Activated CD4-positive, CD25-positive, alpha-beta regulatory T cell treated with anti-CD3 and anti-CD28 coated beads, Interleukin-2, amount 50 U/mL, for 72 hours (primary cell): ENCODE measurements around the gene SLC24A4.

Experiments used
- DNase-seq: peaks from one replicate; pipeline ENCODE4 v3.0.0; 2021

SLC24A4 gene, protein sequence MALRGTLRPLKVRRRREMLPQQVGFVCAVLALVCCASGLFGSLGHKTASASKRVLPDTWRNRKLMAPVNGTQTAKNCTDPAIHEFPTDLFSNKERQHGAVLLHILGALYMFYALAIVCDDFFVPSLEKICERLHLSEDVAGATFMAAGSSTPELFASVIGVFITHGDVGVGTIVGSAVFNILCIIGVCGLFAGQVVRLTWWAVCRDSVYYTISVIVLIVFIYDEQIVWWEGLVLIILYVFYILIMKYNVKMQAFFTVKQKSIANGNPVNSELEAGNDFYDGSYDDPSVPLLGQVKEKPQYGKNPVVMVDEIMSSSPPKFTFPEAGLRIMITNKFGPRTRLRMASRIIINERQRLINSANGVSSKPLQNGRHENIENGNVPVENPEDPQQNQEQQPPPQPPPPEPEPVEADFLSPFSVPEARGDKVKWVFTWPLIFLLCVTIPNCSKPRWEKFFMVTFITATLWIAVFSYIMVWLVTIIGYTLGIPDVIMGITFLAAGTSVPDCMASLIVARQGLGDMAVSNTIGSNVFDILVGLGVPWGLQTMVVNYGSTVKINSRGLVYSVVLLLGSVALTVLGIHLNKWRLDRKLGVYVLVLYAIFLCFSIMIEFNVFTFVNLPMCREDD

DNA sequence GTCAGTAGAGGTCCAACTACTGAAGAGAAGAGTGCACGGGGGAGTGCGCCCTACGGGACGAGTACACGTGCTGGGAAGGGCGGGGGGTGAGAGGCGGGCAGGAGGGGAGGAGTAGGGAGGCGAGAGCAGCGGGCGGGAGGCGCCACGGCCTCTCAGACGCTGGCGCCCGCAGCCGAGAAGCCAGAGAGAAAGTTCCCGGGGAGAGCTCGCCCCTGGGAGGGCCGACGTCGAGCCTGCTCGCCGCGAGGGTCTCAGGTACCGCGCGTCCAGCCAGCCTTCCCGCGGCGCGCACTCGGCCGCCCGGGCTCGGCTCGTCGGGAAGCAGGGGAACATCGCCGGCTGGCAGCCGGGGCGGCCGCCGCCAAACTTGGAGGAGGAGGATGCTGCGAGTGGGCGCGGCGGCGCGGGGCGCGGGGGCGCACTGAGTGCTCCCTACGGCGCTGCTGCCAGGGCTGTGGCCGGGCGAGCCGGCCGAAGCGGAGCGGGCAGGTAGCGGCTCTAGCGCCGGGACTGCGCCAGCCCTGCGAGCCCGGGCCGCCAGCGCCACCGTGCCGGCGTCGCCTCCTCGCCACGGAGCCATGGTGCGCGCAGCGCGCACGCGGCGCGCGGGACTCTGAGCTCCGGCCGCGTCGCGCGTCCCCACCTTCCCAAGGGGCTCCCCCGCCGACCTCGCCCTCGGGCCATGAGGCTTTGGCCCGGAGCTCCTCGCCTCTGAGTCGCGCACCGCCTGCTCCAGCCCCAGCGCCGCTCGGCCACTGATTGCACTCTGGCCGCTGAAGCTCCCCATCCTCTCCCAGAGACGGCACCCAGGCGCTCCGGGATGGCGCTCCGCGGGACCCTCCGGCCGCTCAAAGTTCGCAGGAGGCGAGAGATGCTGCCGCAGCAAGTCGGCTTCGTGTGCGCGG, at the start of gene SLC24A4:
TSS of gene SLC24A4 (plus strand) at position 155 of the 905 bp plus-strand sequence. CDS start at position 821, 666 bp downstream.
- DNase-seq, result no peak

DNA sequence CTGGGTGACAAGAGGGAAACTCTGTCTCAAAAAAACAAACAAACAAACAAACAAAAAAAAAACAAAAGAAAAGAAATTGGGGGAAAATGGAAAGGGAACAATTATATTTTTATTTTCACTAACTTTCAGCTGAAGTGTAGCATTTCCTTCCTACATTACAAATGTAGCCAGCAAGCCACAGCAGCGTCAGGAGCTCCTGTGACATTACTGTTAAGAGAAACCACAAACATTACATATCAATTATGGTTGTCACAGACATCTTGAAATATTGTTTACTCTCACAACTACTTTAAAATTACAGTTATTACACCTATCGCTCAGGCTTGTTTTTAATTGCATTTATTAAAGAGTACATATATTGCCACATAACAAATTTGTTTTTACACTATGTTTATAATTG, 49.8 kb upstream of the SLC24A4 start:
- DNase-seq, result no peak

DNA sequence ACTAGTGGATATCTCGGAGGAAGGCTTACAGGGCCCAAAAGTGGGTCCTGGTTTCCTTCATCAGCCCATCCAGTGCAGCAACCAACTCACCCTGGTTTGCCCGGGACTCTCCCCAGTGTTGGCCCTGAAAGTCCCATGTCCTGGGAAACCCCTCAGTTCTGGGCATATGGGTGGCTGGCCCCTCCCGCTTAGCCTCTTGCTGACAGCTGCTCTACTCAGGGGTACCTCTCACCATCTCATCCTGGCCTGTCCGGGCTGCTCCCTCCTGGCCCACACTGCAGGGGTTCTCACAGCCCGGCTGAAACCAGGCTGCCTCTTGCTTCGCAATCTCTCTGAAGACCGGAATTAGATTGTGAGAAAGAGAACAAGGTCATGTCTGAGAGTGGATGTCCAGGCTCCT, 48.9 kb upstream of the SLC24A4 start:
- DNase-seq, result no peak

DNA sequence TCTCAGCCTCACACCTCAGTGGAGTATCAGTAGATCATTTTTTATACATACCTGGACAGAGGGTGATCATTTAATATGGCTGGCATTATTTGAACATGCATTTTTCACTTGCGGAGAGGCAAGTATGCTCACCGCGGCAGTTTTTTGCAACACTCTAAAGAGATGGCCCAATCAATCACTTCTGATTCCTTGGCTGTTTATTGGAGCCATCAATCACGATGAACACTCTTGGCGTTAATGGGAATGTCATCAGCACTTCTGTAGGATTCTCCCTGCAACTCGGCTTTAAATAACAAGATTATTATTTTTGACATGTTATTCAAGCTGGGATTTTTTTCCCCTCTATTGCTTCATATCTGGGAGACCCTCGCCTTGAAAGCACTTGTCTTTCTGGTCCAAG, 46.9 kb upstream of the SLC24A4 start:
- DNase-seq, result no peak

DNA sequence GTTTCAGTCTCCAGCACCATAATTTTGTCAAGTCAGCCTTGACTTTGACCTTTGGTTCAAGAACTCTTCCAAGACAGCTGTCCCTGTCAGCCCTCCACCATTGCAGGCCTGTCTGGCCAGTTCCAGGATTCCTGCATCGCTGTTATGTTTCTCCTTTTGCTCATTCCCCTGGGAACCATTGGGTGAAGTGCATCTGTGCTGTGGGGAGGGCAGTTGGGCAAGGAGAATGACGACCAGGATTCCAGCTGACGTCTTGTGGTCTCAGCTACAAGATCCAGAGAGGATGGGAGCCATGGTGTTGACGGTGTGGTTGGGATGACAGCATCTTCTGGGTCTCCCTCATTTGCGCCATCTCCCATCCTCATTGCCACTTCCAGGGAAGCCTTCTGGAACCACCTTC, 45.9 kb upstream of the SLC24A4 start:
- DNase-seq, result no peak

DNA sequence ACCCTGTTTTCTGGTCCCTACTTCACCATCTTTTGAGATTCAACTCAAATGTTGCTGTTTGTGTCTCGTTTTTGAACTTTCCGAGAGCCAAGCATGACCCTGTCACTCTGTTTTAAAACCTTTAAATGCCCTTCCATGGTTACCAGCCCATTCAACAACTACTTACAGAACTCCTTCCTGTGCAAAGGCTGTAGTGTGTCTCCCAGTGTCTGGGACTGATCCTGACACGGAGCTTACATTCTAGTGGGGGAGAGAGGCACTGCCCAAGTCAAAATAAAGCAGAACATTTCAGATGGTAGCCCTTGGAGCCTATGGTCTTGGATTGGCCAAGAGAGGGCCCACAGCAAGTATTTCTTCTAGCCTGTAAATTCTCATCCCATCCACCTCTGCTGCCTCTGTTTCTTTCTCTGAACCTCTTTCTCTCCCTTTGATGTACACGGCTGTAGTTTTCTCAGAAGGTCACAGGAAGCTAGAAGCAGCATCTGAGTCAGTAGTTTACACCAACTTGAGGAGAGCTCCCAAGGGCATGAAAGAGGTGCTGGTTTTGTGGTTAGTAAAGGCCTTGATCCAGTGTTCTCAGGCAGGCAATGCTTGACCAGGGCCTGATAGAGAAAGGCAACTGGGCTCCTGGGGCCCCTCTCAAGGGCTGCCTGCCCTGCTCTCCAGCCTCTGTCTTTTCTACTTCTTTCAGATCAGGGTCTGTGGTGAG, 42.3 kb upstream of the SLC24A4 start:
- DNase-seq, result no peak

DNA sequence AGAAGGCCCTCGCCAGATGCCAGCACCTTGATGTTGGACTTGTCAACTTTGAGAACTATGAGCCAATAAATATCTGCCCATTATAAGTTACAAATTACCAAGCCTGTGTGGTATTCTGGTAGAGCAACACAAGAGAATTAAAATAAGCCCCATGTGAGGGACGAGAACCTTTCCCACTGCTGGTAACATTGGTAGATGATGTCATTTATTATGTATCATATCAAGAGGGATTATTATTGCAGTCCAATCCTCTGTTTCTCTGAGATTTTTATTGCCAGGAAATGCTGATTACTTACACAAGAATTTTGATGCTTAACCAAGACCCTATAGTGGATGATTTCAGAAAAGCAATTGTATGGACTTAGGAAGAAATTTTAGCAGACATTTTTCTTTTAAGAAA, 40.3 kb upstream of the SLC24A4 start:
- no peak for DNase-seq

DNA sequence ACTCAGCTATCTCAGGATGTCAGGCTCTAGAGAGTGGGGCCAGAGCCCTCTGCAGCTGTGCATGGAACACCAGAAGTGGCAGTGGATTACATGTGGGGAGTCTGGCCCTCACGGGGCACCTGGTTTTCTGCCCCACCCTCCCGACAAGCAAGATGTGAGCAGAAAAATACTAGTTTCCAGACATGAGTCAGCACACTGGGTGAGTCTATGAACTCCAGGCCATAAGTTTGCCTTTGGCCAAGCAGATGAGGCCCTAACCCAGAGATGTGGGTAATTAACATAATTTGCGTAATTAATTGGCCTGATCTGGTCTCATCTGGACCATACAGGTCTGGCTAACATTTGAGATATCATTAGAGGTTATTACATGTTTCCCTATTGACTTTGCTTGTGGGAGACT, 37.7 kb upstream of the SLC24A4 start:
- DNase-seq, result no peak

DNA sequence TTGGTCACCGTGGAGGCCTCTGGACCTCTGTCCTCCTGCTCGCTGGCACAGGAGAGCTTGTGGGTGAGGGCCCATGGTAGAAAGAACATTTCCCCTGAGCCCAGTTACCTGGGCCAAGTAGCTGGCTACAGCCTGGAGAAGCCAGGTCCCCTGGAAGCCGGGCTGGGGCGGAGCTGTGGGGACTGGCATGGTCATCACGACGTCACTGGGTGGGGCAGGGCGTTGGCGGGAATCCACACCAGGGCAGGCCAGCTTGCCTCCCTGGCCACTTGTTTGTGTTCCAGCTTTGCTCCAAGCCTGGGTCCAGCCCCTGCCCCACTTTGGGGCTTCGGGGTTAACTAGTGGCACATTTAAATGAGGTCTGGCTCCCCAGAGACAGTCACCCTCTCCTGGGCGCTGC, 35.0 kb upstream of the SLC24A4 start:
- DNase-seq, result no peak

DNA sequence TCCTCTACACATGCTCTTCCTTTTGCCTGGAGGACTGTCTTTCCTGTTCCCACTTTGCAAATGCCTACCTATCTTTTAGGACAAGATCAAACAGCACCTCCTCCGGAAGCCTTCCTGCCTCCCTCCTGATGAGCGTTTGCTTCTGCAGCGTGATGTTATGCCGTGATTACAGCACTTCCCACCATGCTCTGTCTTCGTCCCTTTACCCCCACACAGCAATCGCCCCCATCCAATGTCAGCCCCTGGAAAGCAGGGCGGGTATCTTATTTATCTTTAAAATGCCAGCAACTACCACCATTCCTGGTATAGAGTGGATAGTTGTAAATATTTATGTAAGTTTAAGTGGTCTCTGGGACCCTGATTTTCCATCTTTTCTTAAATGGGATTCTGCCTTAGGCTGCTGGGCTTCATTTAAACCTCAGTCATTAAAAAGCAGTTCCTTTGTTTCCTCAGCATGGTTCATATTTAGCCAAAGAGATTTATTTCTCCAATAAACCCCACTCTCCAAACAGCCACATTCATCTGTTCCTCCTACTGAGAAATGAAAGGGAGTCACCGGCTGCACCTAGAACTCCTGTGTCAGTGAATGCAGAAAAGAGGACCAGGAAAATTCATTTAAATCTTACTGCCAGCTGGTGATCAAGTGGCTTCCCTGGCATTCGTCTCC, 33.8 kb upstream of the SLC24A4 start:
- no peak for DNase-seq

DNA sequence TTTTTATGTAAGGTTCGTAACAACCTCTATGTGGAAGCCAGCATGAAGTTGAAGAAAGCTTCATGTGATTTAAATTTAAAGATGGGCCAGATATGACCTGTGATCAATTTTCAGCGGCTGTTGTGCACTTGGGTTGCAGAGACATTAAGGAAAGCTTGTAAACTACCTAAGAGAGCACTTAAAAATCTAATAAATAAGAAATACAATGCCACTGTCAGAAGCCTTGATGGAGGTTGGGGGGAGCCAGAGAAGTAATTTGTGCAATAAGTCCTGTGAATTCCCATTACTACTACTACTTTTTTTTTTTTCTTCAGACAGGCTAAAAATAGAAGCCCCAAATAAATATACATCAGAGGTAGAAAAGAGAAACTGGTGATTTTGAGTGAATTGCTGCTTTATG, 30.3 kb upstream of the SLC24A4 start:
- DNase-seq, result no peak

DNA sequence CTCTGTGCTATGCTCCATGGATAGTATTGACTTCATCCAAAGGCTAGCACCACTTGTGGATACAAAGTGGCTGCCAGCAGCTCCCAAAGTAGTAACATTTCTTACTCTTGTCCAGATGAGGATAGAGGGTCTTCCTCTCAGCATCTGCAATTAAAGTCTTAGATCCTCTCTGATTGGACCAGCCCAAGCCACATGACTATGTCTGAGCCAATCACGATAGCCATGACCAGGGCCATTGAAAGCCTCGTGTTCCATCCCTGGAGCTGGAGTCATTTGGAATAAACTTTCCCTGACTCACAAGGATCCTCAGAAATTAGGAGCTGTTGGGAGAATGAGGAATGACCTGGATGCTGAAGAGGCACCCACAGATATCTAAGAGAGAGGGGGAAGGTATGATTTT, 28.5 kb upstream of the SLC24A4 start:
- no peak for DNase-seq

DNA sequence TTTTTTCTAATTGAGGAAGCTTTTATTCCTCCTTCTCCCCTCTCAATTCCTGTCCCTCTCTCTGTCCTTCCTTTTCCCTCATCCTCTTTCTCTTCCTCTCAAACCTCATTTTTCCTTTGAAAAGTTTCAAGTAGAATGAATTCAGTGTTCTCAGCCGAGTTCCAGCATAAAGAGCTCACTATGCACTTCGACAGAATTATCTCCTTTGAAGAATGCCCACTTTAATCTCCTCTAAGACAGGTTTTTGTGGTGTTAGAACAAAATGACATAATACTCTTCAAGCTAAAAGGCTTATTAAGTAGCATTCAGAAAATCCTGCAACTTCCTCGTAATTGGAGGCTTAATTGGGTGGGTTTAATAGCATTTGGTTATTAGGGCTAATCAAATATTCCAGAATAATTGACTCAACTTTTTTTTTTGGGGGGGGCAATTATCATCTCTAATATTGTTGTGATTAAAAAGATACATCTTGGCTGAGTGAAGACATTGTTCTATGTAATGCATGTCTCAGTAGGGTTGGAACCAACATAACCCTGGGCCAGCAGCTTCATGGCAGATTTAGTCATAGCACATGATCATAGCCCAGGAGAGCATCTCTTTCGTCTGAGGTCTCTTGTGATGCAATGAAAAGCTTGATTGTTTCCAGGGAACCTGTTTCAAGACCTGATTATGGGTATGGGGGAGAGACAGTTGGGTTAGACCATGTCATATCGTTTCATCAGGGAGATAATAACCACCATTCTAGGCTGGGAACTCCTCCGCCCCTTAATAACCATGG, 25.0 kb upstream of the SLC24A4 start:
- DNase-seq, result no peak

DNA sequence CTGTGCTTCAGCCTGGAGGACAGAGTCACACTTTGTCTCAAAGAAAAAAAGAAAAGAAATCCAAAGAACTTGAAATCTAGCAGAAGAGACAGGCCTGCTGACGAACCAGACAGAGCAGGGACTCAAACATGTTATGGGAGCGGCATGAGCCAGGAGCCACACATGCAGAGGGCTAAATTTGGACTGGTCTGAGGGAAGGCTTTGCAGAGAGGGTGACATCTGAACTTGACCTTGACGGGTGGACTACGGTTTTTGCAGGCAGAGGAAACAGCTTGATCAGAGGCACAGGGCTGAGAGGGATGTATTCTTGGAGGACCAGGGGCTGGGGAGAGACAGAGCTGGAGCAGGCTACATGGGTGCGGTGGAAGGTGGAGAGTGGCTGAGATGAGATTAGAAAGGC, 20.5 kb upstream of the SLC24A4 start:
- DNase-seq, result no peak

DNA sequence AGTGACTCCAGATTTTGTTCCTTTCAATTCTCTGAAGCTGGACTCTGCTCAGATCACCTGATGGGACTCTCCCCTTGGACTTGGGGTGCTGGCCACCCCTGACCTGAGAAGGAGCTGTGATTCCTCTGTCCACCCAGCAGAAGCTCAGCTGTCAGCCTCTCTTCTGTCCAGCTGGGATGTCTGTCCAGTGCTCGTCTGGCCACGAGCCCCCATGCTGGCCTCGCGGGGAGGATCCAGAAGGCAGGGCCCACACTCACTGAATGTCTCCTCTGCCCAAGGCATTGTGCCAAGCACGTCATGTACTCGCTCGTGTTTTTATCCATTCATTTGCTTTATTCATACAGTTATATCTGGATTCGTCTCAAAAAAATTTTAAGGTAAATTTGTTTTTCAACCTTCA, 14.2 kb upstream of the SLC24A4 start:
- no peak for DNase-seq

DNA sequence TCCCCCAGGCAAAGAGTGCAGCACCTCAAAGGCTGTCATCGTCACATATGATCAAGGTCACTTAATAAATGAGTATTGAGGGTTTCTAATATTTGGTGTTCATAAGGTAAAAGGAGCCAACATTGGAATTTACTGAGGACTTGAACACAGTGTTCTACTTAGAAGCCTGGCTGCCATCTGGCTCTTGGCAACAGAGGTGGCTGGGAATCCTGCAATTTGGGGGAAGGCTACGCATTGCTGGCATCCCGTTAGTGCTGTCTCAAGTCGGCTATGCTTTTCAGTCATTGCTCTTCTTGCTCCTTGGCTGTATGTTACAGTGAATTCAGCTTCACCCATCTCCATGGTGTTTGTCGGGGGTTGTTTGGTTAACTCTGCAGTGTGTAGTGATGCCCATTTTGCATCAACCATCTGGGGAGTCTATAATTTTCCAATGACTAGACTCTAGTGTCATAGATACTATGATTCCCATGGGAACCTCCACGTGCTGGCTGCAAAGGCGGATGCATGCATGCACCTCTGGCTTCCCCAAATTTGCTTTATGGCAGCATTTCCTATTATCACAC, 12.9 kb upstream of the SLC24A4 start:
- no peak for DNase-seq

DNA sequence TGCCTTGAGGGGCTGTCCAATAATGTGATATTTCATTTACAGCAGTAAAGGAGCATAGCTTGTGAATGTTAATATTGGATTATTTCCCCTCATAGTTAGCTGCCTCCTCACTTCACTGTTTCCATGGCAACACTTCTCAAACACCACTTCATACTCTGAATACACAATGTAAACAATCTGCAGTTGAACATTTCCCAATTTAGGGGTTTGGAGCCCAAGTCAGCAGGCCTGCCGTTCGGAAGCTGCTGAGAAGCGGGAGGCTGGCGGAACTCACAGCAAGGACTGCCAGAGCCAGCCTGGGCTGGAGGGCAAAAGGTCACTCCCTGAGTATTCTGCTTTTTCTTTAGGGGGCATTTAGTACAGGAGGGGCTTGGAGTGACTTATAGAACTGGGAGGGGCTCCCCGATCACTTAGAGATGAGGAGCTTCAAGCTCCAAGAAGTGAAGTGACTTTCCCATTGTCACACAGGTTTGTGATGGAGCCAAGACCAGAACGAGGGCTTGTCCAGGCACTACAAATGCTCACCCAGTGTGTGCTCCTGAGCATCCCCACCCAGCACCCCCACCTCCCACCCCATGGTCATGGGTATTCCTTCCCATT, 12.1 kb upstream of the SLC24A4 start:
- no peak for DNase-seq

DNA sequence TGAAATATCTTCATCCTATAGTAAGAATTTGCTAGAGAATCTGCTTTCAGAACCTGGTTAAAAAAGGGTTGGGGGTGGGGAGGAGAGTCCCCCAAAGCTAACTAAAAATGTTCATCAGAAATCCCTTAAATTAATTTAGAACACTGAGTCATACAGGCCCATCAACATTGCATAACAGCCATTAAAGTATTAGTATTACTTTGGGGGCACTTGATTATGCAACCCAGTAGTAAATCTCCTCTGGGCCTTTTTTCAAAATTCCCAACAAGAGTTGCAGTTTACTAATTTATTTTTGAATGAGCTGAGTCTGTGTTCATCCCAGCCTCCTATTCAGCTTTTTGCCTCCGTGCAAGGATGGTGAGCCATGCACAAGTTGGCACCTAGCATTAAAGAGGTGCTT, 8.8 kb upstream of the SLC24A4 start:
- DNase-seq, result no peak

DNA sequence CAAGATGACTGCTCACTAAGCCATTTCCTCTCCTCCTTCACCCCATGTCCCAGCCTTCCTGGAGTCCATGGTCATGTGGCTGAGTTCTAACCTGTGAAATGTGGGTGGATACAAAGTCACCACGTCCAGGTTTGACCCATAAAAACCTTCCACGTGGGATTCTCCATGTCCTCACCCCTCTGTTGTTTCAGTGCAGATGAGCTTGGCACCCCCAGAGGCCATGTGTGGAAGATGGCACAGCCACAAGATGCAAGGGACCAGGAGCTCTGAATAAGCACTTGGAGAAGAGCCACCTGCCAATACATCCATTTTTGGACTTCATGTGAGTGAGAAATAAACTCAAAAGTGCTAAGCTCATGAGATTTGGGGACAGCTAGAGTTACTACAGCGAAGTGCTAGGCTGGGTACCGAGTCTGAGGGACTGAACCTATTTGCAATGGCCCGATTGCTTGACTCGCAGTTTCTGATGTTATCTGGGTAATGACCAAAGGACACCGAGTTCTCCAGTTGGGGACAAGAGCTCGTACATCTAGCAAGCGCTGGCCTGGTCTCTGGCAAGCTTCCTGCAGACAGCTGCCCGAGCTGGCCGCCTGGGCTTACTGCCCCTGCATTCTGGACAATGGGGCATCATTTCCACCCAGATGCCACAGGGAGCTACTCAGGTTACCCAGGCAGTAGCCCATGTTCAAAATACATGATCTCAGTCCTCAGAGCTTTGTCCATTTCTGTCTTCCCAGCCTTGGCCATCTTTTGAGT, 7.7 kb upstream of the SLC24A4 start:
- DNase-seq, result no peak

DNA sequence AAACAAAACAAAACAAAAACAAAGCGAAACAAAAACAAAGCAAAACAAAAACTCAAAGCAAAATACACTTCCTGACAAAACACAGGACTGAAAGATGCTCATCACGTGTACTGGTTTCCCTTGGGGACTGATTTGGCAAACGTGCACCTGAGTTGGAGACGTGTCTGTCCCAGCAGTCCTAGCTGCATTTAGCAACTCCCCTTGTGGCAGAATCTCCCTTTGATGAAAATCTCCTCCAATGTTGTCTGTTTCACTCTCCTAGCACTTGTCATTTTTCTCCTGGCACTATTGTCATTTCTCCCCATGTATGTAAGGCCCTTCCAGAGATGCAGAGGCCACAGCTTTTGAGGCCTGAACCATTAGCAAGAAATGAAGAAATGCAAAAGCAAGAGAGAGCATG, 6.8 kb upstream of the SLC24A4 start:
- no peak for DNase-seq
